Epithelial cell of proximal tubule (primary cell): ENCODE data around the gene NKAP. TPM values are rescaled to one million over a fixed set of nuclear protein-coding genes. Genes with fewer than 3 reads are reported as not detected.
"Not testable (repeated sequence)": the region's sequence is repeated elsewhere in the genome, so short reads cannot be mapped to it uniquely, and the experiment has no call there.

Experiments used
- DNase-seq: peaks from one replicate; pipeline ENCODE4 v3.0.0-alpha.2; 2011; ENCODE audit warnings: low read depth
- H3K4me3 ChIP-seq: 2 replicates; pipeline ENCODE4 v1.5.1; 2011; ENCODE audit warnings: low read depth, mild to moderate bottlenecking, low read length
- total RNA-seq: library from RNA; depleted of rRNA; stranded (reverse); fragments of >200 nt; gene quantifications from 2 replicates; pipeline ENCODE4 v1.2.3, GENCODE V29; 2015
- TF ChIP-seq, protein P1 (sequence below): conservative IDR thresholded peaks from 2 replicates; pipeline ENCODE4 v1.5.1; 2012; ENCODE audit warnings: low read depth, mild to moderate bottlenecking, low read length

Gene NKAP
- total RNA-seq, 1 donor from 2014 or later, result 3.2 TPM

DNA sequence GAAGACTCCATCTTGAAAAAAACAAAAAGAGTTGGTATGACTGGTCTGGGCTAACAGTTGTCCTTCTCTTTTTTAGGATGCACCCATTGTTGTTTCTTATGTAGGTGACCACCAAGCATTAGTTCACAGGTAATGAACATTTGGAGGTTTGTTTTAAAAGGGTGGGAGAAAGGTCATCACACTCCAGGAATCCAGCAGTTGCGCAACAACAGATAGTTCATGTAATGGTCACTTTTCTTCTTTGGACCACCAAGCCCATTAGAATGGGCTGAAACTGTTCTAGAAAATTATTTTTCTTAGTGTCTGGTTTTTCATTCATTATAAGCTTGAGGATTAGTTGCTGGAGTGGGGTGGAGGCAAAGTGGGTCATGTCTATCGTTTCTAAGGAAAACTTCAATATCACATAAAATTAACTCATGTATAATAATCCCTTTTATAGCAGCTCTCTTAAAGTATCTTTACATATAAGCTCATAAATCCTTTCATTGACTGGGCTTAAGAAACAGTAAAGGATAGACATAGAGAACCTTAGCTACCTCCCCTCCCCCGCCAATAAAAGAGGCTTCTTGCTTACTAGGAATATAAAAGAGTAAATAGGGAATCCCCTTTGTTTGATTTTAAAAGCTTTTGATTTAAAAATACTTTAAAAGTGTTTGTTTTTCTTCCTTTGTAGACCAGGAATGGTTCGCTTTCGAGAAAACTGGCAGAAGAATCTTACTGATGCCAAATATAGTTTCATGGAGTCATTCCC is 23.5 kb downstream of the NKAP start:
- TF ChIP-seq, protein P1, sequence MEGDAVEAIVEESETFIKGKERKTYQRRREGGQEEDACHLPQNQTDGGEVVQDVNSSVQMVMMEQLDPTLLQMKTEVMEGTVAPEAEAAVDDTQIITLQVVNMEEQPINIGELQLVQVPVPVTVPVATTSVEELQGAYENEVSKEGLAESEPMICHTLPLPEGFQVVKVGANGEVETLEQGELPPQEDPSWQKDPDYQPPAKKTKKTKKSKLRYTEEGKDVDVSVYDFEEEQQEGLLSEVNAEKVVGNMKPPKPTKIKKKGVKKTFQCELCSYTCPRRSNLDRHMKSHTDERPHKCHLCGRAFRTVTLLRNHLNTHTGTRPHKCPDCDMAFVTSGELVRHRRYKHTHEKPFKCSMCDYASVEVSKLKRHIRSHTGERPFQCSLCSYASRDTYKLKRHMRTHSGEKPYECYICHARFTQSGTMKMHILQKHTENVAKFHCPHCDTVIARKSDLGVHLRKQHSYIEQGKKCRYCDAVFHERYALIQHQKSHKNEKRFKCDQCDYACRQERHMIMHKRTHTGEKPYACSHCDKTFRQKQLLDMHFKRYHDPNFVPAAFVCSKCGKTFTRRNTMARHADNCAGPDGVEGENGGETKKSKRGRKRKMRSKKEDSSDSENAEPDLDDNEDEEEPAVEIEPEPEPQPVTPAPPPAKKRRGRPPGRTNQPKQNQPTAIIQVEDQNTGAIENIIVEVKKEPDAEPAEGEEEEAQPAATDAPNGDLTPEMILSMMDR, result no peak

DNA sequence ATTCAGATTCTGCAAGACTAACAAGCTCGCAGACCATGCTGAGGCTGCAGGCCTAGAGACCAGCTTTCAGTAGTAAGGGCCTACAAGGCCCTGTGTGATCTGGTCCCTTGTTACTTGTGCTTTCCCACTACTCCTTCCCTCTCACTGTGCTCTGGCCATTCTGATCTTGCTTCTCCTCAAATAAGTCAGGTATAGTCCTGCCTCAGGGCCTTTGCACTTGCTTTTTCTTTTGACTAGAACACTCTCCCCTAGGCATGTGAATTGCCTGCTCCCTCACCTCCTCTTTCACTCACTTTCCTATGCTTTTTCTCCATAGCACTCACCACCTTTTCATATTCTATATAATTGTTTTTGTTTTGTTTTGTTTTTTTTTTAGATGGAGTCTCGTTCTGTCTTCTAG is 25.7 kb downstream of the NKAP start:
- H3K4me3 ChIP-seq, result no peak overlapping the region
- TF ChIP-seq, protein P1, result no peak
- no peak for DNase-seq

More for the DNA sequence above, 23.5 kb downstream of the NKAP start:
- no peak for DNase-seq
- no peak overlapping the region for H3K4me3 ChIP-seq

- no peak for DNase-seq
- no peak overlapping the region for H3K4me3 ChIP-seq
- TF ChIP-seq, protein P1, result no peak
Observed at GRCh38 chrX:119916310-119916709, 27.2 kb downstream of the NKAP start.

GRCh38 chrX:119900976-119901375 is 42.6 kb downstream of the NKAP start:
- H3K4me3 ChIP-seq, result no peak overlapping the region
- TF ChIP-seq, protein P1, result no peak
- DNase-seq, result no peak

DNA sequence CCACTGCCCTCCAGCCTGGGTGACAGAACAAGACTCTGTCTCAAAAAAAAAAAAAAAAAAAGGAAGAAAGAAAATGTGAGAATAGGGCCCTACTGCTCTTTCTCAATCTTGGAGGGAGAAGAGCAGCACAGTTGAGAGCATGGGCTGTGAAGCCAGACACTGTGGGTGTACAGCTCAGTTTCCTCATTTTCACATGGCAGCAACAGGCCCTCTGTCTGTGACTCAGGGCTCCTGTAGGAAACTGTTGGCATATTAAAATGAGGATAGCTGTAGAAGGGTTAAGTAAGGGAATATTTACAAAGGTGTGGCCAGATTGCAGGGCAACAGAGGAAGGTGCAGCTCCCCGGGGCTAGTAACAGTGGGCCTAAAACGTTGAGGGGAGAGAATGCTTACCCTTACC is 44.4 kb downstream of the NKAP start:
- no peak for DNase-seq
- TF ChIP-seq, protein P1, result no peak
- H3K4me3 ChIP-seq, result no peak overlapping the region

DNA sequence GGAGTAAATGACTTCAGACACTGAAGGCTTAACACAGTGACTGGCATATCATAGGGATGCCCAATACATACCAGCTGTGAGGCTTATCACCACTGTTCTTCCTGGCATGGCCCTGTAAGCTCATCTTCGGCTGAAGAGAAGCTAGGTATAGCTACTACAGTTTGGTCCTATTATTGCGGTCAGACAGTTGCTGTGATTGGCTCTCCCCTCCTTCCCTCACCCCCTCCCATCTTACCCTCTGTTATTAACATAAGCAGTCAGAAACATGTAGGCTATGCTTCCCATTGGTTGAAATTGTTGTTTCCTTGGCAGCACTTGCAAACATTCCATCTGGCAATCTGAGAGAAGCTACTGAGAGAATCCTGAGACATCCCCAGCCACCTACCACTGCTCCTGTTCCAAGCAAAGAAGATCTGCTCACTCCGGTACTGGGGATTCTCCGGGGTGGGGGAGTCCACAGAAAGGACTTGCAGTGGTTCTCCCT is 47.7 kb downstream of the NKAP start, which contains the start of gene AKAP14:
TSS of gene AKAP14 (plus strand) at position 51 of the 484 bp plus-strand sequence. CDS start 7,331 bp downstream, outside the sequence.
- TF ChIP-seq, protein P1, result no peak
- no peak for DNase-seq
- H3K4me3 ChIP-seq, result no peak within 1 kb of the TSS

DNA sequence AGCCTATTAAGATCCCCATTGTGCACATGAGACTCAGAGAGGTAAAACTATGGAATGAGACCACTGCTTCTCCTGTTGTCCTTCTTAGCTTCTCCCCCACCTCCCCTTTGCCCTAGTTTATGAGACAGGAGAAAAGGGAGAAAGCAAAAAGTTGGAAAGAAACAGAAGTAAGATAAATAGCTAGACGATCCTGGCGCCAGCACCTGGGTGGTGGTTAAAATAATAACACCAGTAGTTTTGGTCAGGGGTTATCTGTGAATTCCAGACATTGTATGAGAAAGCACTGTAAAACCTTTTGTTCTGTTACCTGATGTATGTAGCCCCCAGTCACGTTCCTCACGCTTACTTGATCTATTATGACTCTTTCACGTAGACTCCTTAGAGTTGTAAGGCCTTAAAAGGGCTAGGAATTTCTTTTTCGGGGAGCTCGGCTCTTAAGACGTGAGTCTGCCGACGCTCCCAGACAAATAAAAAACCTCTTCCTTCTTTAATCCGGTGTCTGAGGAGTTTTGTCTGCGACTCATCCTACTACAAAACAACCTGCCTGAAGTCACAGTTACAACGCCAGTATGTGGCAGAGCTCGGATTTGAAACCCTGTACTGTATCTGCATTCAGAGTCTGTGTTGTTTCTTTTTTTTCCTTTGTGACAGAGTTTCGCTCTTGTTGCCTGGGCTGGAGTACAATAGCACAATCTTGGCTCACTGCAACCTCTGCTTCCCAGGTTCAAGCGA is 51.4 kb downstream of the NKAP start:
- DNase-seq, H3K4me3 ChIP-seq: not testable (repeated sequence)

DNA sequence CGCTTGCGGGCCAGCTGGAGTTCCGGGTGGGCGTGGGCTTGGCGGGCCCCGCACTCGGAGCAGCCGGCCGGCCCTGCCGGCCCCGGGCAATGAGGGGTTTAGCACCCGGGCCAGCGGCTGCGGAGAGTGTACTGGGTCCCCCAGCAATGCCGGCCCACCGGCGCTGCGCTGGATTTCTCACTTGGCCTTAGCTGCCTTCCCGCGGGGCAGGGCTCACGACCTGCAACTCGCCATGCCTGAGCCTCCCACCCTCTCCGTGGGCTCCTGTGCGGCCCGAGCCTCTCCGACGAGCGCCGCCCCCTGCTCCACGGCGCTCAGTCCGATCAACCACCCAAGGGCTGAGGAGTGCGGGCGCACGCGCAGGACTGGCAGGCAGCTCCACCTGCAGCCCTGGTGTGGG is 52.9 kb downstream of the NKAP start:
- H3K4me3 ChIP-seq, DNase-seq: not testable (repeated sequence)
